HepG2 (cell line): ENCODE data around the gene SCRN3. TPM values are rescaled to one million over a fixed set of nuclear protein-coding genes. Genes with fewer than 3 reads are reported as not detected.

ENCODE experiments used
- AGO1 ChIP-seq: fragments of 200-400 bp; formaldehyde crosslinking; IDR thresholded peaks from 2 replicates; pipeline ENCODE4 v1.6.1; 2017; ENCODE audit warnings: mild to moderate bottlenecking, low read depth, low read length, moderate library complexity; ENCODE audit not compliant: poor library complexity, severe bottlenecking
- ATF7-NPFF ChIP-seq: sonication (generic); formaldehyde crosslinking; IDR thresholded peaks from 2 replicates; pipeline ENCODE4 v1.8.1; 2023; ENCODE audit warnings: mild to moderate bottlenecking, low read depth, missing genetic modification reagents, moderate library complexity
- GLI4 ChIP-seq: sonication (generic); formaldehyde crosslinking; IDR thresholded peaks from 2 replicates; pipeline ENCODE4 v1.5.1; 2020; ENCODE audit warnings: missing genetic modification reagents, mild to moderate bottlenecking, moderate library complexity, borderline replicate concordance
- JUN ChIP-seq: sonication (generic); formaldehyde crosslinking; IDR thresholded peaks from 2 replicates; pipeline ENCODE4 v1.4.0; 2020; ENCODE audit warnings: mild to moderate bottlenecking, missing genetic modification reagents
- KDM5B ChIP-seq: sonication (generic); formaldehyde crosslinking; IDR thresholded peaks from 2 replicates; pipeline ENCODE4 v1.4.0; 2020; ENCODE audit warnings: missing genetic modification reagents, mild to moderate bottlenecking, borderline replicate concordance
- NR2F1 ChIP-seq, 2 experiments: fragments of 450-650 bp in 1 of 2; formaldehyde crosslinking in 1 of 2; IDR thresholded peaks; 2 replicates each; pipeline versions ENCODE4 v1.5.0 to v1.6.1; 2016 to 2020; ENCODE audit warnings: mild to moderate bottlenecking in 1 of 2, missing compliant biosample characterization in 1 of 2, missing genetic modification reagents in 1 of 2, moderate library complexity in 1 of 2
- PHF5A ChIP-seq: IDR thresholded peaks from one replicate; pipeline ENCODE4 v1.6.1; 2018; ENCODE audit warnings: low read depth, missing genetic modification reagents; ENCODE audit not compliant: unreplicated experiment
- RELA ChIP-seq: sonication (generic); formaldehyde crosslinking; IDR thresholded peaks from 2 replicates; pipeline ENCODE4 v1.4.0; 2020; ENCODE audit warnings: missing genetic modification reagents
- RNF2 ChIP-seq: fragments of 450-650 bp; conservative IDR thresholded peaks from 2 replicates; pipeline ENCODE4 v1.6.1; 2016; ENCODE audit warnings: low read depth
- SETDB1 ChIP-seq: sonication (generic); formaldehyde crosslinking; IDR thresholded peaks from 2 replicates; pipeline ENCODE4 v1.5.1; 2020; ENCODE audit warnings: missing genetic modification reagents, mild to moderate bottlenecking, borderline replicate concordance
- SIN3B ChIP-seq: fragments of 150-350 bp; IDR thresholded peaks from 2 replicates; pipeline ENCODE4 v1.6.1; 2014; ENCODE audit warnings: low read length
- SKI ChIP-seq: fragments of 450-650 bp; IDR thresholded peaks from one replicate; pipeline ENCODE4 v1.6.1; 2018; ENCODE audit warnings: mild to moderate bottlenecking; ENCODE audit not compliant: partially characterized antibody
- STAG1 ChIP-seq: sonication (generic); formaldehyde crosslinking; IDR thresholded peaks from 2 replicates; pipeline ENCODE4 v1.4.0; 2020; ENCODE audit warnings: missing genetic modification reagents
- TBL1XR1 ChIP-seq: fragments of 150-350 bp; IDR thresholded peaks from 2 replicates; pipeline ENCODE4 v1.6.1; 2014; ENCODE audit warnings: borderline replicate concordance, low read length; ENCODE audit not compliant: partially characterized antibody
- ZNF205 ChIP-seq: IDR thresholded peaks from 2 replicates; pipeline ENCODE4 v1.6.1; 2018; ENCODE audit warnings: missing biosample characterization, missing genetic modification reagents
- ZNF260 ChIP-seq: sonication (generic); formaldehyde crosslinking; IDR thresholded peaks from 2 replicates; pipeline ENCODE4 v1.4.0; 2020; ENCODE audit warnings: missing genetic modification reagents, low read depth, mild to moderate bottlenecking, borderline replicate concordance
- ZNF460 ChIP-seq: sonication (generic); formaldehyde crosslinking; IDR thresholded peaks from 2 replicates; pipeline ENCODE4 v1.5.1; 2020; ENCODE audit warnings: missing genetic modification reagents, mild to moderate bottlenecking, borderline replicate concordance
- ZNF777 ChIP-seq: sonication (generic); formaldehyde crosslinking; IDR thresholded peaks from 2 replicates; pipeline ENCODE4 v1.4.0; 2020; ENCODE audit warnings: missing genetic modification reagents
- ZSCAN20 ChIP-seq: sonication (generic); formaldehyde crosslinking; IDR thresholded peaks from 2 replicates; pipeline ENCODE4 v1.4.0; 2020; ENCODE audit warnings: missing genetic modification reagents, mild to moderate bottlenecking, borderline replicate concordance
- polyA plus RNA-seq, 8 experiments: library from polyadenylated mRNA; depleted of rRNA in 3 of 8; stranded (reverse) in 7 of 8; unstranded in 1 of 8; fragments of >200 nt; fragmentation: Illumina TruSeq in 4 of 8; extraction: Trizol in 4 of 8; gene quantifications; 2 replicates each; pipeline versions ENCODE4 v1.2.1 to v1.2.3, GENCODE V29; 2011 to 2016; ENCODE audit warnings: low read depth in 4 of 8, missing spikeins in 1 of 8, mixed read lengths in 1 of 8; ENCODE audit not compliant: insufficient read depth in 1 of 8
- total RNA-seq, 5 experiments: library from RNA; depleted of rRNA; stranded (reverse); fragments of >200 nt; fragmentation: Illumina TruSeq; extraction: Trizol; gene quantifications; 2 replicates each; pipeline ENCODE4 v1.2.3, GENCODE V29; 2016; ENCODE audit warnings: low read depth in 1 of 5
- TF ChIP-seq, protein P1 (sequence below): sonication (generic); formaldehyde crosslinking; IDR thresholded peaks from 2 replicates; pipeline ENCODE4 v1.4.0; 2020; ENCODE audit warnings: mild to moderate bottlenecking, missing genetic modification reagents
- TF ChIP-seq, protein P2 (sequence below): sonication (generic); formaldehyde crosslinking; IDR thresholded peaks from 2 replicates; pipeline ENCODE4 v1.4.0; 2020; ENCODE audit warnings: missing genetic modification reagents
- TF ChIP-seq, protein P3 (sequence below): sonication (generic); formaldehyde crosslinking; IDR thresholded peaks from 2 replicates; pipeline ENCODE4 v1.4.0; 2020; ENCODE audit warnings: missing genetic modification reagents
- TF ChIP-seq, protein P4 (sequence below): IDR thresholded peaks from 2 replicates; pipeline ENCODE4 v1.6.1; 2016; ENCODE audit warnings: missing biosample characterization, missing genetic modification reagents, low read depth

SCRN3 gene
- total and polyA plus RNA-seq, 2 of the 13 experiments (the other 11 are each of a cell fraction or from before 2014, with no cell fraction given), result 6.6 to 11.3 TPM

GRCh38 chr2:174395284-174395968, at the start of gene SCRN3 (continued):
- TF ChIP-seq ZNF460 (CRISPR knock-in tag) (no peak; the same call in 1 of the 2 replicates), RELA (CRISPR knock-in tag) (no peak; the same call in 1 of the 2 replicates), PHF5A (CRISPR knock-in tag) (no peak), GLI4 (CRISPR knock-in tag) (peak; percentile 68; the same call in 1 of the 2 replicates), SKI (peak; percentile 13), ZNF260 (CRISPR knock-in tag) (no peak), NR2F1 (CRISPR knock-in tag; IDR thresholded peaks at IDR 0.05) (peak; percentile 8 to 60; a peak in 3 of 4 replicates), JUN (CRISPR knock-in tag) (no peak), SIN3B (no peak; the same call in 1 of the 2 replicates), ATF7-NPFF (no peak), ZSCAN20 (CRISPR knock-in tag) (0 out of 2 replicates have a peak, but pooled peaks have one; percentile 21), ZNF205 (CRISPR knock-in tag) (0 out of 2 replicates have a peak, but pooled peaks have one; percentile 13), STAG1 (CRISPR knock-in tag) (no peak; the same call in 1 of the 2 replicates), ZNF777 (0 out of 2 replicates have a peak, but pooled peaks have one; percentile 33), KDM5B (CRISPR knock-in tag) (peak; percentile 65; the same call in 1 of the 2 replicates), RNF2 (no peak), SETDB1 (CRISPR knock-in tag) (no peak), TBL1XR1 (no peak), AGO1 (peak; percentile 64)
- TF ChIP-seq, protein P1, sequence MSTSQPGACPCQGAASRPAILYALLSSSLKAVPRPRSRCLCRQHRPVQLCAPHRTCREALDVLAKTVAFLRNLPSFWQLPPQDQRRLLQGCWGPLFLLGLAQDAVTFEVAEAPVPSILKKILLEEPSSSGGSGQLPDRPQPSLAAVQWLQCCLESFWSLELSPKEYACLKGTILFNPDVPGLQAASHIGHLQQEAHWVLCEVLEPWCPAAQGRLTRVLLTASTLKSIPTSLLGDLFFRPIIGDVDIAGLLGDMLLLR (CRISPR knock-in tag), result peak; percentile 57; the same call in 1 of the 2 replicates
- TF ChIP-seq, protein P2, sequence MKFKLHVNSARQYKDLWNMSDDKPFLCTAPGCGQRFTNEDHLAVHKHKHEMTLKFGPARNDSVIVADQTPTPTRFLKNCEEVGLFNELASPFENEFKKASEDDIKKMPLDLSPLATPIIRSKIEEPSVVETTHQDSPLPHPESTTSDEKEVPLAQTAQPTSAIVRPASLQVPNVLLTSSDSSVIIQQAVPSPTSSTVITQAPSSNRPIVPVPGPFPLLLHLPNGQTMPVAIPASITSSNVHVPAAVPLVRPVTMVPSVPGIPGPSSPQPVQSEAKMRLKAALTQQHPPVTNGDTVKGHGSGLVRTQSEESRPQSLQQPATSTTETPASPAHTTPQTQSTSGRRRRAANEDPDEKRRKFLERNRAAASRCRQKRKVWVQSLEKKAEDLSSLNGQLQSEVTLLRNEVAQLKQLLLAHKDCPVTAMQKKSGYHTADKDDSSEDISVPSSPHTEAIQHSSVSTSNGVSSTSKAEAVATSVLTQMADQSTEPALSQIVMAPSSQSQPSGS (CRISPR knock-in tag), result peak; percentile 59
- TF ChIP-seq, protein P3, sequence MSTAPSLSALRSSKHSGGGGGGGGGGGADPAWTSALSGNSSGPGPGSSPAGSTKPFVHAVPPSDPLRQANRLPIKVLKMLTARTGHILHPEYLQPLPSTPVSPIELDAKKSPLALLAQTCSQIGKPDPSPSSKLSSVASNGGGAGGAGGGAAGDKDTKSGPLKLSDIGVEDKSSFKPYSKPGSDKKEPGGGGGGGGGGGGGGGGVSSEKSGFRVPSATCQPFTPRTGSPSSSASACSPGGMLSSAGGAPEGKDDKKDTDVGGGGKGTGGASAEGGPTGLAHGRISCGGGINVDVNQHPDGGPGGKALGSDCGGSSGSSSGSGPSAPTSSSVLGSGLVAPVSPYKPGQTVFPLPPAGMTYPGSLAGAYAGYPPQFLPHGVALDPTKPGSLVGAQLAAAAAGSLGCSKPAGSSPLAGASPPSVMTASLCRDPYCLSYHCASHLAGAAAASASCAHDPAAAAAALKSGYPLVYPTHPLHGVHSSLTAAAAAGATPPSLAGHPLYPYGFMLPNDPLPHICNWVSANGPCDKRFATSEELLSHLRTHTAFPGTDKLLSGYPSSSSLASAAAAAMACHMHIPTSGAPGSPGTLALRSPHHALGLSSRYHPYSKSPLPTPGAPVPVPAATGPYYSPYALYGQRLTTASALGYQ (CRISPR knock-in tag), result peak; percentile 21; the same call in 1 of the 2 replicates
- TF ChIP-seq, protein P4, sequence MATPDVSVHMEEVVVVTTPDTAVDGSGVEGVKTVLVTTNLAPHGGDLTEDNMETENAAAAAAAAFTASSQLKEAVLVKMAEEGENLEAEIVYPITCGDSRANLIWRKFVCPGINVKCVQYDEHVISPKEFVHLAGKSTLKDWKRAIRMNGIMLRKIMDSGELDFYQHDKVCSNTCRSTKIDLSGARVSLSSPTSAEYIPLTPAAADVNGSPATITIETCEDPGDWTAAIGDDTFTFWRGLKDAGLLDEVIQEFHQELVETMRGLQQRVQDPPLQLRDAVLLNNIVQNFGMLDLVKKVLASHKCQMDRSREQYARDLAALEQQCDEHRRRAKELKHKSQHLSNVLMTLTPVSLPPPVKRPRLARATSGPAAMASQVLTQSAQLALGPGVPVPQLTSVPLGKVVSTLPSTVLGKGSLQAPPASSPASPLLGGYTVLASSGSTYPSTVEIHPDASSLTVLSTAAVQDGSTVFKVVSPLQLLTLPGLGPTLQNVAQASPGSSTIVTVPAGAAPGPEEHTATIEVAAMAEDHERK, result no peak; the same call in none of the 2 replicates
